HG03097 (cell line): ENCODE results near the gene NFIX.

Source experiments
- ATAC-seq: cut with Tn5 transposase; IDR thresholded peaks from one replicate; pipeline ENCODE4 v1.9.1; 2021; ENCODE audit not compliant: unreplicated experiment, low FRiP score

NFIX gene

GRCh38 chr19:12987190-12987589 is 8.1 kb upstream of the NFIX start:
- ATAC-seq = no peak

GRCh38 chr19:12987781-12988180 is 7.5 kb upstream of the NFIX start:
- no peak for ATAC-seq

- ATAC-seq = no peak
These were observed 4.8 kb upstream of the NFIX start for GRCh38 chr19:12990431-12990830.

- ATAC-seq = no peak
These were observed 4.4 kb upstream of the NFIX start for GRCh38 chr19:12990853-12991252.

- ATAC-seq = no peak
These were observed 4.0 kb upstream of the NFIX start for GRCh38 chr19:12991296-12991695.

GRCh38 chr19:12992729-12993128 is 2.5 kb upstream of the NFIX start:
- ATAC-seq = no peak

- no peak for ATAC-seq
These were observed 1.7 kb upstream of the NFIX start for GRCh38 chr19:12993562-12993961.

- no peak for ATAC-seq
These were observed 526 bp downstream of the NFIX start for GRCh38 chr19:12995596-12996405.

GRCh38 chr19:12996406-12997094 is 1.3 kb downstream of the NFIX start:
- no peak for ATAC-seq

- no peak for ATAC-seq
These were observed 2.1 kb downstream of the NFIX start for GRCh38 chr19:12997179-12997966.

GRCh38 chr19:12997967-12998940 is 3.0 kb downstream of the NFIX start:
- ATAC-seq = no peak

- no peak for ATAC-seq
These were observed 5.9 kb downstream of the NFIX start for GRCh38 chr19:13001166-13001501.

GRCh38 chr19:13001502-13002165 is 6.4 kb downstream of the NFIX start:
- ATAC-seq = no peak

GRCh38 chr19:13002166-13002898 is 7.1 kb downstream of the NFIX start:
- no peak for ATAC-seq

- no peak for ATAC-seq
These were observed 7.8 kb downstream of the NFIX start for GRCh38 chr19:13003081-13003480.

GRCh38 chr19:13004273-13004672 is 9.0 kb downstream of the NFIX start:
- ATAC-seq = no peak

- no peak for ATAC-seq
These were observed 10.0 kb downstream of the NFIX start for GRCh38 chr19:13005253-13005652.

- ATAC-seq = no peak
These were observed 10.6 kb downstream of the NFIX start for GRCh38 chr19:13005861-13006370.
